HS-5 (cell line): ENCODE results near the gene NSD2.
"Not testable (repeated sequence)": the region's sequence is repeated elsewhere in the genome, so short reads cannot be mapped to it uniquely, and the experiment has no call there.

ENCODE experiments used
- DNase-seq: peaks from one replicate; pipeline ENCODE4 v3.0.0-alpha.2; 2012; ENCODE audit warnings: low read depth

The NSD2 gene

GRCh38 chr4:1985780-1986577, 114.8 kb downstream of the NSD2 start:
- DNase-seq, result no peak

- DNase-seq, result no peak
Measured at GRCh38 chr4:1986578-1987210, 115.5 kb downstream of the NSD2 start.

- DNase-seq, result no peak
Measured at GRCh38 chr4:1987296-1987695, 116.1 kb downstream of the NSD2 start.

- no peak for DNase-seq
Measured at GRCh38 chr4:1987721-1988326, 116.6 kb downstream of the NSD2 start.

GRCh38 chr4:1988327-1988724, 117.1 kb downstream of the NSD2 start:
- DNase-seq, result no peak

GRCh38 chr4:1989533-1990347, 118.5 kb downstream of the NSD2 start:
- DNase-seq, result no peak

GRCh38 chr4:1990348-1990645, 119.1 kb downstream of the NSD2 start:
- no peak for DNase-seq

GRCh38 chr4:1990676-1991075, 119.5 kb downstream of the NSD2 start:
- no peak for DNase-seq

- DNase-seq, result no peak
Measured at GRCh38 chr4:1991087-1991486, 119.9 kb downstream of the NSD2 start.

GRCh38 chr4:1991596-1992434, 120.6 kb downstream of the NSD2 start:
- no peak for DNase-seq

GRCh38 chr4:1992468-1993168, 121.4 kb downstream of the NSD2 start:
- DNase-seq, result no peak

- DNase-seq, result no peak
Measured at GRCh38 chr4:1993169-1993516, 122.0 kb downstream of the NSD2 start.

- DNase-seq, result not testable (repeated sequence)
Measured at GRCh38 chr4:1993718-1994516, 122.7 kb downstream of the NSD2 start.

GRCh38 chr4:1994938-1995337, 123.7 kb downstream of the NSD2 start:
- no peak for DNase-seq

GRCh38 chr4:1996866-1997611, 125.8 kb downstream of the NSD2 start:
- DNase-seq, result no peak

GRCh38 chr4:1997712-1998111, 126.5 kb downstream of the NSD2 start:
- DNase-seq, result no peak

- DNase-seq, result no peak
Measured at GRCh38 chr4:1998296-1998695, 127.1 kb downstream of the NSD2 start.

GRCh38 chr4:1999308-1999707, 128.1 kb downstream of the NSD2 start:
- not testable (repeated sequence) for DNase-seq

GRCh38 chr4:2003361-2003760, 132.2 kb downstream of the NSD2 start:
- not testable (repeated sequence) for DNase-seq

- DNase-seq, result no peak
Measured at GRCh38 chr4:2006367-2006766, 135.2 kb downstream of the NSD2 start.
